ENCODE measurements around the gene FGF9.

Gene FGF9

GRCh38 chr13:21753117-21753729 is 82.3 kb downstream of the FGF9 start (continued):
- TF ChIP-seq TOX (CRISPR knock-in tag; IDR thresholded peaks at IDR 0.05; ENCODE audit: borderline replicate concordance) (no peak), TSHZ2 (CRISPR knock-in tag; IDR thresholded peaks at IDR 0.05) (no peak), ISL1 (CRISPR knock-in tag; IDR thresholded peaks at IDR 0.05) (no peak), SNAI2 (CRISPR knock-in tag; IDR thresholded peaks at IDR 0.05) (no peak), ESRRG (CRISPR knock-in tag; IDR thresholded peaks at IDR 0.05) (no peak), PPARA (CRISPR knock-in tag; IDR thresholded peaks at IDR 0.05; ENCODE audit: borderline replicate concordance) (no peak), POU6F1 (CRISPR knock-in tag; IDR thresholded peaks at IDR 0.05; ENCODE audit: borderline replicate concordance, low read depth) (no peak)
